IMR-90 (cell line): ENCODE measurements around the gene CELF6. TPM values are rescaled to one million over a fixed set of nuclear protein-coding genes. Genes with fewer than 3 reads are reported as not detected.

Source experiments
- ATAC-seq: fragments of 200-7000 bp; cut with Tn5 transposase; 2 replicates; pipeline ENCODE4 v1.9.1; 2020; ENCODE audit warnings: low read depth, mild to moderate bottlenecking, moderate library complexity
- BruUV-seq: library from RNA; stranded (reverse); fragments of 400-500 nt; replicated peaks from 2 replicates; lab custom pipeline; 2021; lab: Mats Ljungman, UMichigan
- CTCF ChIA-PET: fragments of 300-600 bp; formaldehyde crosslinking; extraction: SDS; loops from one replicate; lab custom pipeline; 2021; ENCODE audit warnings: antibody characterized with exemption; lab: Yijun Ruan, JAX
- POLR2A ChIA-PET: fragments of 300-600 bp; sonication (Branson Sonifier 250); formaldehyde crosslinking; loops from one replicate; lab custom pipeline; 2022; ENCODE audit warnings: antibody characterized with exemption; ENCODE audit not compliant: unreplicated experiment; lab: Charles Lee
- DNase-seq: peaks from one replicate; pipeline ENCODE4 v3.0.0; 2013
- H2AFZ ChIP-seq: replicated peaks from 2 replicates; pipeline ENCODE3; 2013; ENCODE audit warnings: low read length, mild to moderate bottlenecking; ENCODE audit not compliant: poor library complexity
- H2AK5ac ChIP-seq: 2 replicates; pipeline ENCODE4 v1.6.1; 2013; ENCODE audit warnings: low read depth, low read length, inconsistent platforms
- H2AK9ac ChIP-seq: replicated peaks from 2 replicates; pipeline ENCODE3; 2013; ENCODE audit warnings: mild to moderate bottlenecking, low read depth, low read length, moderate library complexity; ENCODE audit not compliant: poor library complexity
- H2BK120ac ChIP-seq: 2 replicates; pipeline ENCODE4 v1.6.1; 2013; ENCODE audit warnings: low read depth, low read length, inconsistent platforms
- H2BK15ac ChIP-seq: 3 replicates; pipeline ENCODE4 v1.6.1; 2013; ENCODE audit warnings: low read depth, low read length, inconsistent platforms
- H2BK20ac ChIP-seq: 2 replicates; pipeline ENCODE4 v1.6.1; 2013; ENCODE audit warnings: low read depth, mild to moderate bottlenecking, inconsistent platforms, low read length, moderate library complexity
- H2BK5ac ChIP-seq: 2 replicates; pipeline ENCODE4 v1.6.1; 2013; ENCODE audit warnings: mild to moderate bottlenecking, low read depth, low read length, inconsistent platforms; ENCODE audit not compliant: poor library complexity, severe bottlenecking
- H3K14ac ChIP-seq: replicated peaks from 2 replicates; pipeline ENCODE4 v1.6.1; 2013; ENCODE audit warnings: low read depth, low read length, inconsistent platforms
- H3K18ac ChIP-seq: 2 replicates; pipeline ENCODE4 v1.6.1; 2013; ENCODE audit warnings: low read depth, low read length, control low read depth
- H3K23ac ChIP-seq: 2 replicates; pipeline ENCODE4 v1.6.1; 2013; ENCODE audit warnings: low read depth, low read length, inconsistent platforms
- H3K27ac ChIP-seq: 2 replicates; pipeline ENCODE4 v1.5.1; 2013; ENCODE audit warnings: mild to moderate bottlenecking, control low read depth, low read length; ENCODE audit not compliant: insufficient read depth
- H3K27me3 ChIP-seq: 2 replicates; pipeline ENCODE4 v1.6.1; 2013; ENCODE audit warnings: low read length; ENCODE audit not compliant: control insufficient read depth, insufficient read depth
- H3K36me3 ChIP-seq: 2 replicates; pipeline ENCODE4 v1.6.1; 2013; ENCODE audit warnings: low read length, mixed read lengths; ENCODE audit not compliant: control insufficient read depth, insufficient read depth
- H3K4ac ChIP-seq: 2 replicates; pipeline ENCODE4 v1.6.1; 2013; ENCODE audit warnings: low read depth, low read length, inconsistent platforms
- H3K4me1 ChIP-seq: 2 replicates; pipeline ENCODE4 v1.6.1; 2013; ENCODE audit warnings: low read length, mixed read lengths; ENCODE audit not compliant: control insufficient read depth, insufficient read depth
- H3K4me2 ChIP-seq: 2 replicates; pipeline ENCODE4 v1.6.1; 2013; ENCODE audit warnings: low read depth, mild to moderate bottlenecking, control low read depth, low read length, moderate library complexity
- H3K4me3 ChIP-seq: 2 replicates; pipeline ENCODE4 v1.5.1; 2013; ENCODE audit warnings: low read depth, mild to moderate bottlenecking, control low read depth, low read length, moderate library complexity; ENCODE audit not compliant: insufficient read depth
- H3K56ac ChIP-seq: 2 replicates; pipeline ENCODE4 v1.6.1; 2013; ENCODE audit warnings: low read length, inconsistent platforms; ENCODE audit not compliant: insufficient read depth; ENCODE audit errors: extremely low read depth
- H3K79me1 ChIP-seq, 2 experiments: 2 replicates each; pipeline ENCODE4 v1.6.1; 2013; ENCODE audit warnings: low read length in 2 of 2, inconsistent platforms in 1 of 2, low read depth in 1 of 2
- H3K9ac ChIP-seq: 2 replicates; pipeline ENCODE4 v1.6.1; 2013; ENCODE audit warnings: low read depth, low read length, control low read depth
- H3K9me1 ChIP-seq: 2 replicates; pipeline ENCODE4 v1.6.1; 2013; ENCODE audit warnings: low read length, inconsistent platforms; ENCODE audit not compliant: insufficient read depth
- H3K9me3 ChIP-seq: 2 replicates; pipeline ENCODE4 v1.6.1; 2013; ENCODE audit warnings: low read length; ENCODE audit not compliant: control insufficient read depth, insufficient read depth
- H4K20me1 ChIP-seq: 2 replicates; pipeline ENCODE4 v1.6.1; 2013; ENCODE audit warnings: low read length, inconsistent platforms; ENCODE audit not compliant: insufficient read depth
- H4K5ac ChIP-seq: 2 replicates; pipeline ENCODE4 v1.6.1; 2013; ENCODE audit warnings: mild to moderate bottlenecking, low read depth, low read length, control low read depth
- H4K8ac ChIP-seq, 2 experiments: 2 replicates each; pipeline ENCODE4 v1.6.1; 2013; ENCODE audit warnings: low read depth in 2 of 2, low read length in 2 of 2, control low read depth in 1 of 2, inconsistent platforms in 1 of 2
- H4K91ac ChIP-seq: 2 replicates; pipeline ENCODE4 v1.6.1; 2013; ENCODE audit warnings: low read depth, low read length, inconsistent platforms; ENCODE audit not compliant: insufficient read depth
- BHLHE40 ChIP-seq: fragments of 150-350 bp; IDR thresholded peaks from 2 replicates; pipeline ENCODE4 v1.6.1; 2016; ENCODE audit warnings: mild to moderate bottlenecking, low read depth, low read length
- CEBPB ChIP-seq: IDR thresholded peaks from 2 replicates; pipeline ENCODE4 v1.6.1; 2012; ENCODE audit warnings: low read depth, low read length, improper control_type of control experiment
- MAZ ChIP-seq: IDR thresholded peaks from 2 replicates; pipeline ENCODE4 v1.6.1; 2012; ENCODE audit warnings: low read depth, mild to moderate bottlenecking, low read length, improper control_type of control experiment, moderate library complexity, borderline replicate concordance
- NFE2L2 ChIP-seq: fragments of 150-350 bp; IDR thresholded peaks from 2 replicates; pipeline ENCODE4 v1.6.1; 2016; ENCODE audit warnings: low read depth, mild to moderate bottlenecking, low read length
- RAD21 ChIP-seq: IDR thresholded peaks from 2 replicates; pipeline ENCODE4 v1.6.1; 2012; ENCODE audit warnings: low read length, improper control_type of control experiment
- RFX5 ChIP-seq: IDR thresholded peaks from 2 replicates; pipeline ENCODE4 v1.8.0; 2012; ENCODE audit warnings: low read depth, mild to moderate bottlenecking, low read length, moderate library complexity
- SMC3 ChIP-seq: fragments of 150-350 bp; IDR thresholded peaks from 2 replicates; pipeline ENCODE4 v1.6.1; 2016; ENCODE audit warnings: low read depth, mild to moderate bottlenecking, antibody characterized with exemption, low read length, moderate library complexity
- WGBS, 2 experiments: methylation state at CpG; one replicate each; pipeline versions ENCODE4 v1.1.5 to v1.1.7; 2013; ENCODE audit warnings: missing lambda C conversion rate in 2 of 2; ENCODE audit not compliant: insufficient read length in 1 of 2; ENCODE audit errors: extremely low coverage in 2 of 2; 5-methylcytosine and 5-hydroxymethylcytosine counted together
- dilution Hi-C: fragments of 300-500 bp; cut with HindIII; formaldehyde crosslinking; loops from one replicate; pipeline ENCODE4 v1.14.3; 2018; ENCODE audit warnings: low sequenced_read_pairs; ENCODE audit not compliant: unreplicated experiment
- in situ Hi-C: fragments of 300-500 bp; cut with MboI; formaldehyde crosslinking; loops from 3 replicates; pipeline ENCODE4 v1.14.3; 2019; ENCODE audit warnings: low sequenced_read_pairs, inconsistent platforms, mixed read lengths
- intact Hi-C: fragments of 100-400 bp; cut with micrococcal nuclease; formaldehyde crosslinking; loops from 2 replicates; pipeline ENCODE4 v1.10.0; 2022
- polyA plus RNA-seq, 3 experiments: library from polyadenylated mRNA; depleted of rRNA; stranded (reverse); fragments of >200 nt; gene quantifications; 2 replicates each; pipeline ENCODE4 v1.2.3, GENCODE V29; 2012; ENCODE audit warnings: low replicate concordance in 1 of 3
- total RNA-seq: library from RNA; depleted of rRNA; stranded (reverse); fragments of >200 nt; gene quantifications from 2 replicates; pipeline ENCODE4 v1.2.3, GENCODE V29; 2012
- TF ChIP-seq, protein P1 (sequence below): fragments of 150-350 bp; IDR thresholded peaks from 2 replicates; pipeline ENCODE4 v1.6.1; 2016; ENCODE audit warnings: low read depth, mild to moderate bottlenecking, low read length, moderate library complexity, borderline replicate concordance

CELF6 gene
- total and polyA plus RNA-seq, 2 of the 4 experiments (the other 2 are of a cell fraction) = 0.07 TPM; not detected in 1

DNA sequence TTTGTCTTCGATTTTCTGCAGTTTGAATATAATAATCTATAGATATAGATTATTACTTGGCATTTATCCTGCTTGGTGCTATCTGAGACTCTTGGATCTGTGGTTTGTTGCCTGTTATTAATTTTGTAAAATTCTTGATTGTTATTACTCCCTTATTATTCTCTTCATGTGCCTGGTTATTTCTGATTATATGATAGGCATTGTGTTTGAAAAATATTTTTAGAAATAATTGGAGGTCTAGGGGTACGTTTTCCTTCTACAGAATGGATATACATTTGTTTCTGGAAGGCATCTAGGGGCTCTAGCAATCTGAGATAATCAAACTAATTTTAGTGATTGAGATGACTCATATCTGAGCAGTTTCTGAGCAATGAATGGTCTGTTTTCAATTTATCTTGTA, 14.9 kb upstream of the CELF6 start:
- no peak overlapping the region for H3K27ac ChIP-seq
- H3K9ac ChIP-seq = no peak overlapping the region
- dilution Hi-C loops (no loop called here), in situ Hi-C loops (no loop called here), intact Hi-C loops (no loop called here)
- H3K27me3 ChIP-seq = no peaks in the 10 kb centered on the region
- H3K79me1 ChIP-seq = no peaks in the 10 kb centered on the region
- no peak overlapping the region for H3K4ac ChIP-seq
- no TSS peak for BruUV-seq
- no peaks in the 10 kb centered on the region for H3K36me3 ChIP-seq
- H3K14ac ChIP-seq = no peak overlapping the region
- DNase-seq = no peak
- peaks cover 4% of the 10 kb centered on the region; the same call in 1 of the 2 replicates for H3K9me1 ChIP-seq
- POLR2A ChIA-PET = no interaction called here
- no peak overlapping the region for H4K8ac ChIP-seq
- H2AK5ac ChIP-seq = no peak overlapping the region
- no peak for ATAC-seq
- no peak overlapping the region for H2BK5ac ChIP-seq
- H2BK120ac ChIP-seq = no peak overlapping the region
- no peak overlapping the region for H3K4me3 ChIP-seq
- CTCF ChIA-PET = no interaction called here
- no peak overlapping the region for H2BK15ac ChIP-seq
- no peak overlapping the region for H2BK20ac ChIP-seq
- H4K20me1 ChIP-seq = peaks cover 11% of the 10 kb centered on the region
- no peak overlapping the region for H2AFZ ChIP-seq
- H3K18ac ChIP-seq = no peak overlapping the region
- H4K91ac ChIP-seq = no peak overlapping the region
- no CpG with 5 or more reads among the region's 2 CpGs for WGBS, 2 experiments
- H3K4me2 ChIP-seq = no peak overlapping the region
- no peak overlapping the region for H3K56ac ChIP-seq
- TF ChIP-seq NFE2L2 (no peak), SMC3 (no peak), CEBPB (no peak), RAD21 (no peak), BHLHE40 (no peak), MAZ (no peak), RFX5 (no peak)
- TF ChIP-seq, protein P1, sequence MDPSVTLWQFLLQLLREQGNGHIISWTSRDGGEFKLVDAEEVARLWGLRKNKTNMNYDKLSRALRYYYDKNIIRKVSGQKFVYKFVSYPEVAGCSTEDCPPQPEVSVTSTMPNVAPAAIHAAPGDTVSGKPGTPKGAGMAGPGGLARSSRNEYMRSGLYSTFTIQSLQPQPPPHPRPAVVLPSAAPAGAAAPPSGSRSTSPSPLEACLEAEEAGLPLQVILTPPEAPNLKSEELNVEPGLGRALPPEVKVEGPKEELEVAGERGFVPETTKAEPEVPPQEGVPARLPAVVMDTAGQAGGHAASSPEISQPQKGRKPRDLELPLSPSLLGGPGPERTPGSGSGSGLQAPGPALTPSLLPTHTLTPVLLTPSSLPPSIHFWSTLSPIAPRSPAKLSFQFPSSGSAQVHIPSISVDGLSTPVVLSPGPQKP = no peak
- no peak overlapping the region for H3K23ac ChIP-seq
- peaks cover 6% of the 10 kb centered on the region for H3K4me1 ChIP-seq
- no peak overlapping the region for H2AK9ac ChIP-seq
- no peak overlapping the region for H4K5ac ChIP-seq
- H3K9me3 ChIP-seq = no peaks in the 10 kb centered on the region
